Calu3 (cell line): ENCODE data around the gene LAIR2. TPM values are rescaled to one million over a fixed set of nuclear protein-coding genes. Genes with fewer than 3 reads are reported as not detected.

Experiments
- BruUV-seq: library from RNA; stranded (reverse); fragments of 400-500 nt; replicated peaks from 2 replicates; lab custom pipeline; 2021; lab: Mats Ljungman, UMichigan
- CTCF ChIA-PET: fragments of 300-600 bp; sonication (Branson Sonifier 250); formaldehyde crosslinking; loops from one replicate; lab custom pipeline; 2022; ENCODE audit warnings: antibody characterized with exemption; lab: Charles Lee
- DNase-seq: peaks from one replicate; pipeline ENCODE4 v3.0.0; 2022
- H3K27ac Mint-ChIP-seq: one replicate; pipeline ENCODE4 v1.8.0; 2022; ENCODE audit warnings: mixed read lengths; ENCODE audit not compliant: unreplicated experiment
- H3K27me3 Mint-ChIP-seq: one replicate; pipeline ENCODE4 v1.8.0; 2022; ENCODE audit warnings: mixed read lengths; ENCODE audit not compliant: unreplicated experiment
- H3K36me3 Mint-ChIP-seq: one replicate; pipeline ENCODE4 v1.8.0; 2022; ENCODE audit warnings: mild to moderate bottlenecking, moderate library complexity, mixed read lengths; ENCODE audit not compliant: insufficient read depth, unreplicated experiment
- H3K4me1 Mint-ChIP-seq: one replicate; pipeline ENCODE4 v1.8.0; 2022; ENCODE audit warnings: mild to moderate bottlenecking, low read depth, mixed read lengths; ENCODE audit not compliant: unreplicated experiment
- H3K4me3 Mint-ChIP-seq: one replicate; pipeline ENCODE4 v1.8.0; 2022; ENCODE audit warnings: mild to moderate bottlenecking, low read depth, moderate library complexity, mixed read lengths; ENCODE audit not compliant: unreplicated experiment
- H3K9me3 Mint-ChIP-seq: one replicate; pipeline ENCODE4 v1.8.0; 2022; ENCODE audit warnings: low read depth, mixed read lengths; ENCODE audit not compliant: unreplicated experiment
- intact Hi-C: fragments of 100-400 bp; cut with micrococcal nuclease; formaldehyde crosslinking; loops from one replicate; pipeline ENCODE4 v1.10.0; 2022; ENCODE audit not compliant: unreplicated experiment
- total RNA-seq: library from RNA; stranded (reverse); gene quantifications from 2 replicates; pipeline ENCODE4 v1.2.3, GENCODE V29; 2022
- TF ChIP-seq, protein P1 (sequence below): fragments of 200-600 bp; IDR thresholded peaks from one replicate; pipeline ENCODE4 v1.8.0; 2022; ENCODE audit warnings: antibody characterized with exemption; ENCODE audit not compliant: unreplicated experiment

The LAIR2 gene
- total RNA-seq, 1 experiment from 2014 or later, result not detected

DNA sequence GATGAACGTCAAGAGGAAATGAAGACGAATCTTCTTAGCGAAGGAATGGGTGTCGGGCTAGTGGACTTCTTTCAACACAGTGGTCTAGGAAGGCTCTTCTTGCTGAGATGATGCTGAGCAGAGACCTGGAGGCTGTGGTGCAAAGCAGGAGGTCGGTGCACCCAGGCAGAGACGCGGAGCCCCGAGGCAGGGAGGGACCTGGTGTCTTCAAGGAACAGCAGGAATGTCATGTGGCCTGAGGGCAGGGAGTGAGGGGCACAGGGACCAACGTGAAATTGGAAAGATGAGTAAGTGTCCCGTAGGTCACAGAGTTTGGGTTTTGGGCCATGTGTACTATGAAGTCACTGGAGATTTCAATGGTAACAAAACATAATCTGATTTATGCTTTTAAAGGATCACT is 18.2 kb upstream of the LAIR2 start:
- CTCF ChIA-PET, result no interaction called here
- no peaks in the 10 kb centered on the region for H3K4me1 Mint-ChIP-seq
- DNase-seq, result no peak
- no peak overlapping the region for H3K4me3 Mint-ChIP-seq
- no peaks in the 10 kb centered on the region for H3K36me3 Mint-ChIP-seq
- intact Hi-C loops, result loop anchor here (10.0 kb wide), 1 partner anchor 80 kb away; no protein-coding TSS in a partner anchor
- no peak overlapping the region for H3K27ac Mint-ChIP-seq
- H3K9me3 Mint-ChIP-seq, result no peaks in the 10 kb centered on the region
- TF ChIP-seq, protein P1, sequence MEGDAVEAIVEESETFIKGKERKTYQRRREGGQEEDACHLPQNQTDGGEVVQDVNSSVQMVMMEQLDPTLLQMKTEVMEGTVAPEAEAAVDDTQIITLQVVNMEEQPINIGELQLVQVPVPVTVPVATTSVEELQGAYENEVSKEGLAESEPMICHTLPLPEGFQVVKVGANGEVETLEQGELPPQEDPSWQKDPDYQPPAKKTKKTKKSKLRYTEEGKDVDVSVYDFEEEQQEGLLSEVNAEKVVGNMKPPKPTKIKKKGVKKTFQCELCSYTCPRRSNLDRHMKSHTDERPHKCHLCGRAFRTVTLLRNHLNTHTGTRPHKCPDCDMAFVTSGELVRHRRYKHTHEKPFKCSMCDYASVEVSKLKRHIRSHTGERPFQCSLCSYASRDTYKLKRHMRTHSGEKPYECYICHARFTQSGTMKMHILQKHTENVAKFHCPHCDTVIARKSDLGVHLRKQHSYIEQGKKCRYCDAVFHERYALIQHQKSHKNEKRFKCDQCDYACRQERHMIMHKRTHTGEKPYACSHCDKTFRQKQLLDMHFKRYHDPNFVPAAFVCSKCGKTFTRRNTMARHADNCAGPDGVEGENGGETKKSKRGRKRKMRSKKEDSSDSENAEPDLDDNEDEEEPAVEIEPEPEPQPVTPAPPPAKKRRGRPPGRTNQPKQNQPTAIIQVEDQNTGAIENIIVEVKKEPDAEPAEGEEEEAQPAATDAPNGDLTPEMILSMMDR, result no peak
- BruUV-seq, result no TSS peak
- H3K27me3 Mint-ChIP-seq, result peaks cover 42% of the 10 kb centered on the region

DNA sequence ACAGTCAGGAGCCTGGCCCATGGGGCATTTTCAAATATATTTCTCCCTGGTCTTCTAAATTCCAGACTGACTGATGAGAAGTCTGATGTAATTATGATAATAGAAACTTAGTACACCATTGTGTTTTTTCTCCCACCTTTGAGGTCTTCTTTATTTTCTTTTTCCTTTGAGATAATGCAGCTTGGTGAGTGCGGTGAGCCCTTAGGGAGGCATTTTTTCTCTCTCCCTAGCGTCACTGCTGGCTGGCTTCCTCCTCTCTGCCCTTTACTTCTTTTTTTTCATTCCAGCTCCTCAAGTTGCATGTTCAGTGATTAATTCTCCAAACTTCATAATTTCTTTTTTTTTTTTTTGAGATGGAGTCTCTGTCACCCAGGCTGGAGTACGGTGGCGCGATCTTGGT is 16.8 kb upstream of the LAIR2 start:
- H3K4me1 Mint-ChIP-seq, result no peaks in the 10 kb centered on the region
- intact Hi-C loops, result loop anchor here (10.0 kb wide), 1 partner anchor 79 kb away; no protein-coding TSS in a partner anchor
- DNase-seq, result no peak
- peaks cover 48% of the 10 kb centered on the region for H3K27me3 Mint-ChIP-seq
- TF ChIP-seq, protein P1, result no peak
- no peak overlapping the region for H3K27ac Mint-ChIP-seq
- no peaks in the 10 kb centered on the region for H3K9me3 Mint-ChIP-seq
- no TSS peak for BruUV-seq
- no peak overlapping the region for H3K4me3 Mint-ChIP-seq
- CTCF ChIA-PET, result interaction anchor here (0.7 kb wide), 1 partner anchor 14 kb away, joined by 5 read pairs; no protein-coding TSS in a partner anchor
- H3K36me3 Mint-ChIP-seq, result no peaks in the 10 kb centered on the region

DNA sequence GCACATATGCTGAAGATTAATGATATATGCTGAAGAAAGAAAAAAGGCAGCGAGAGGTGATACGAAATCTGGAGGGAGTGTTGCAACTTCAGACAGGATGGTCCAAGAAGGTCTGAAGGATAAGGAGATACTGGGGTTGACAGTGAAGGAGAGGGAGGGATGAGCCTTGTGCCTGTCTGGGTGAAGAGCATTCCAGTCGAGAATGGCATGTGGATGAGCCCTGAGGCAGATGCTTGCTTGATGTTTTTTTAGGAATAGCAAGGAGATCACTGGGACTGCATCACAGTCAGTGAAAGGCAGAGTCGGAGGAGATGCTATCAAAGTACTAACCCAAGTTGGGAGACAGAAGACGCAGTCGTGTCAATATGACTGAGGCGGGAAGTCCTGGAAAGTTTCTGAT is 13.3 kb upstream of the LAIR2 start:
- Mint-ChIP-seq H3K4me3 (no peak overlapping the region), H3K36me3 (no peaks in the 10 kb centered on the region), H3K27ac (no peak overlapping the region), H3K4me1 (no peaks in the 10 kb centered on the region), H3K27me3 (peaks cover 59% of the 10 kb centered on the region), H3K9me3 (no peaks in the 10 kb centered on the region)
- CTCF ChIA-PET, result no interaction called here
- DNase-seq, result no peak
- intact Hi-C loops, result loop anchor here (10.0 kb wide), 1 partner anchor 75 kb away; no protein-coding TSS in a partner anchor
- TF ChIP-seq, protein P1, result no peak
- no TSS peak for BruUV-seq

DNA sequence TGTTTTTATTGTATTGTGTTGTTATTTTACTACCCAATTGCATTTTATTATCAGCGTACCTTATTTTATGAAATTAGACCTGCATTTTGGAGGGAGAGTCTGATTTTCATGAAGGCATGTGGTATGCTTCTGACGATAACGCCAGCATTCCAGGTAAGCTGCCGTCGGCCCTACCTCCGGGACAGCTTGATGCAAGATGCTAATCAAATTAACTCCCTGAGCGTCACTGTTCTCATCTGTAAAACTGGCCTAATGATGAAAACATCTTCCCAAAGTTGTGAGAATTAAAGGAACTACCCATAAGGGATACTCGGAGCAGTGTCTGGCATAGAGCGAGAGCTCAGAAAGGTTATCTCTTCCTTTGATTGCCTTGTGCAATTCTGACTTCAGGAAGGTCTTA is 12.9 kb upstream of the LAIR2 start:
- Mint-ChIP-seq H3K9me3 (no peaks in the 10 kb centered on the region), H3K4me3 (no peak overlapping the region), H3K27ac (no peak overlapping the region), H3K4me1 (no peaks in the 10 kb centered on the region), H3K36me3 (no peaks in the 10 kb centered on the region), H3K27me3 (peaks cover 54% of the 10 kb centered on the region)
- TF ChIP-seq, protein P1, result no peak
- DNase-seq, result no peak
- no TSS peak for BruUV-seq
- CTCF ChIA-PET, result no interaction called here
- intact Hi-C loops, result loop anchor here (10.0 kb wide), 1 partner anchor 75 kb away; no protein-coding TSS in a partner anchor
